Placental pericyte (primary cell): ENCODE measurements around the gene MADCAM1. TPM values are rescaled to one million over a fixed set of nuclear protein-coding genes. Genes with fewer than 3 reads are reported as not detected.

ENCODE experiments used
- small RNA-seq: library from RNA; depleted of rRNA; stranded (forward); fragments of <200 nt; gene quantifications from one replicate; pipeline ENCODE3, GENCODE V24; 2012; ENCODE audit warnings: low replicate concordance
- total RNA-seq: library from RNA; depleted of rRNA; stranded (reverse); fragments of >200 nt; gene quantifications from 2 replicates; pipeline ENCODE4 v1.2.3, GENCODE V29; 2012

The MADCAM1 gene
- total RNA-seq = 0.22 TPM in 1 of 2 replicates, not detected in the other

DNA sequence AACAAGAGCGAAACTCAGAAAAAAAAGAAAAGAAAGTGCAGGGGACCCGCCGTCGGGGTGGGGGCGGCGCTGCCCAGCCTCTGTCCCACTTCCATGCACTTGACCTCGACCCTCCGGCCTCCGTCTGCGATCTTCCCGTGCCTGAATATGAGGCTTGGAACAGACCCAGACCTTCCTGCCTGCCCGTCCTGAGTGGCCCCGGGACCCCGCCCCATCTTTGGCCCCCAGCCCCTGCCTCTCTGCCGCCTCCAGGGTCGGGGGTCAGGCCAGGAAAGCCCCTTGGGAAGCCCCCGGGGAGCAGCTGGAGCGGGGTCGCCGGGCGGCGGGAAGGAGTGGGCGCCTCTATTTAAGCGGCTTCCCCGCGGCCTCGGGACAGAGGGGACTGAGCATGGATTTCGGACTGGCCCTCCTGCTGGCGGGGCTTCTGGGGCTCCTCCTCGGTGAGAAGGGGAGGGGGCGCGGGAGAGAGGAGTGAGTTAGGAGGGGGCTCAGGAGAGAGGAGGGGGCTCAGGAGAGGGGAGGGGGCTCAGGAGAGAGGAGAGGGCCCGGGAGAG is at the start of gene MADCAM1:
Gene MADCAM1 (plus strand): TSS at position 375 of the 554 bp plus-strand sequence. CDS start 14 bp downstream, at position 389.

DNA sequence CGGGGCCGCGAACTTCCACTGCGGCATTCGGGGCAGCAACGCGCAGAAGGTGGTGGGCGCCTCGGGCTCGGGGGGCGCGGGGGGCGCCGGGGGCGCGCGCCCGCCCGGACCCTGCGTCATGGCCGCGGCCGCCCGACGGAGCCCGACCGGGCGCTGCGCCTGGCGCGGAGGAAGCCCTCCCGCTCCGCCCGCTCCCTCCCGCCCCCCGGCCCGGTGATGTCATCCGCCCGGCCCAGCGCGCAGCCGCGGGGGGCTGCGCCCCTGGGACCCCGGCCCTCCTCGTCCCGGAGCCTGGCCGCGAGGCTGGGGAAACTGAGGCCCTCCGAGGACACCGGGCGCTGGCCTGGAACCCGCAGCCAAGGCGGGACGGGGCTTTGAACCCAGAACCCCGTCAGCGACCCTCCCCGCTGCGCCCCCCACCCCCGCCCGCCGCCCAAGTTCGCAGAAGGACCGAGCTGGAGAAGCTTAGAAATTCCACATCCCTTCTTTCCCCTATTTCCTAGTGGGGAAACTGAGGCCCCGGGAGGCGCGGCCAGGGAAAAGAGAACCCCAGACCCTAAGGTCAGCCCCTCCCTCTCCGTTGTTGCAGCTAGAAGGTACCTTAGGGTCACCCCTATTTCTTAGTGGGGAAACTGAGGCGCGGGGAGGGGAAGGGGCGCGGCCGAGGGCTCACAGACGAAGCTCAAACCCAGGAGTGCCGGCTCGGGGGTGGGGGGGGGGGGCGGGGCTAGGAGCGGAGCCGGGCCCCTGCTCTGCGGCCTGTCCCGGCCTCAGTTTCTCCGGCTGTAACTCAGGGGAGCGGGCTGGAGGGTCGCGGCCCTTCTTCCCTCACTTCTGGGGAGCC is 35.2 kb upstream of the MADCAM1 start, which contains the start of gene SHC2:
Gene SHC2 (minus strand): TSS at position 157 of the 844 bp plus-strand sequence. CDS start 37 bp downstream, at position 120.

DNA sequence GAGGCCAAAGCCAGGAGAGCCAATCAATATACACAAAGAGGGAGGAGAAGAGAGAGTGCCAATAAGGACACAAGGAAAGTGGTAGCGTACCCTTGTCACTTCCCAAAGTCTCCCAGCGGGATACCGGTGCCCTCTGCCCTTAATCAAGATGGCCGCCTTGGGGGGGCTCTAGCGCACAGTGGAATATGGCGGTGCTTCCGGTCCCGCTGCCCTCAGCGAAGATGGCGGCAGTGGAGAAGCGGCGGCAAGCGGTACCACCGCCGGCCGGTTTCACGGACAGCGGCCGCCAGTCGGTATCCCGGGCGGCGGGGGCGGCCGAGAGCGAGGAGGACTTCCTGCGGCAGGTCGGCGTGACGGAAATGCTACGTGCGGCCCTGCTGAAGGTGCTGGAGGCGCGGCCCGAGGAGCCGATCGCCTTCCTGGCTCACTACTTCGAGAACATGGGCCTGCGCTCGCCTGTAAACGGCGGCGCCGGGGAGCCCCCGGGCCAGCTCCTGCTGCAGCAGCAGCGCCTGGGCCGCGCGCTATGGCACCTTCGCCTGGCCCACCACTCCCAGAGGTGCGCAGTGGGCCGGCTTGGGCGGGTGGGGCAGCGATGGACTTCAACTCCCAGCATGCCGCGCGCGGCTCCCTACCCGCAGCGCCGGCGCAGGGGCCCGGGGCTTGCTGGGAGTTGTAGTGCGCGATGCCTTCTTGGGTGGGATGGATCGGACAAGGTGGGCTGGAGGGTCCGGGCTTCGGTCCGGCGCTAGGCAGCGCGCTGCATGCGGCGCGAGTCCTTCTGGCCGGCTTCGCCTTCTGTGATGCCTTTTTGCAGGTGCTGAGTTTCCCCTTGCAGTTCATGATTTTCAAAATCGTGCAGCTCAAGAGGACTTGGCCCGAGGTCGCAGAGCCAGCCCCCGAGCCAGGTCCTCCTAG is 11.3 kb downstream of the MADCAM1 start, which contains the start of gene TPGS1:
Gene TPGS1 (plus strand): TSS at position 212 of the 918 bp plus-strand sequence. CDS start 10 bp downstream, at position 222.

DNA sequence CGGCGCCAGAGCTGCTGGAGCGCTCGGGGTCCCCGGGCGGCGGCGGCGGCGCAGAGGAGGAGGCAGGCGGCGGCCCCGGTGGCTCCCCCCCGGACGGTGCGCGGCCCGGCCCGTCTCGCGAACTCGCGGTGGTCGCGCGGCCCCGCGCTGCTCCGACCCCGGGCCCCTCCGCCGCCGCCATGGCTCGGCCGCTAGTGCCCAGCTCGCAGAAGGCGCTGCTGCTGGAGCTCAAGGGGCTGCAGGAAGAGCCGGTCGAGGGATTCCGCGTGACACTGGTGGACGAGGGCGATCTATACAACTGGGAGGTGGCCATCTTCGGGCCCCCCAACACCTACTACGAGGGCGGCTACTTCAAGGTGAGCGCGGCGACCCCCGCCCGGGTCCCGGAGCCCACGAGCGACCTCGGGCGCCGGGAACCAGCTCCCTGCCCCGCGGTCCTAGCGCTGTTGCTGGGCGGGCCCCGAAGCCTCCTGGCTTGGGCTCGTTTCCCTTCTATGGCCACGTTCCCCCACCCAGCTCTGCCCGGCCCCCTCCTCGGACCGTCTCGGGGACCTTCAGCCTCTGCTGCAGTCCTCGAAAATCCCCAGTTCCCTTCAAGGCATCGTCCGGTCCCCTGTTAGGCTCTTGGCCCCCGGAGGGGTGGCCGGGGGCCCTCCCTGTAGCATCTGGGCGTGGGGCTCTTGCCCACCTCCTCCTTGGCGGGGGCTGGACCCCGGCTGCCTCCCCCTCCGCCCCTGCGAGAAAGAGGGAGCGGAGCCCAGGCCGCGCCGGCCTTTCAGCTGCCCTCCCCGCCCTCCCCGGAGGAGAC is 35.7 kb downstream of the MADCAM1 start, which contains the start of gene CDC34:
Gene CDC34 (plus strand): TSS at position 8 of the 808 bp plus-strand sequence. CDS start 172 bp downstream, at position 180.

DNA sequence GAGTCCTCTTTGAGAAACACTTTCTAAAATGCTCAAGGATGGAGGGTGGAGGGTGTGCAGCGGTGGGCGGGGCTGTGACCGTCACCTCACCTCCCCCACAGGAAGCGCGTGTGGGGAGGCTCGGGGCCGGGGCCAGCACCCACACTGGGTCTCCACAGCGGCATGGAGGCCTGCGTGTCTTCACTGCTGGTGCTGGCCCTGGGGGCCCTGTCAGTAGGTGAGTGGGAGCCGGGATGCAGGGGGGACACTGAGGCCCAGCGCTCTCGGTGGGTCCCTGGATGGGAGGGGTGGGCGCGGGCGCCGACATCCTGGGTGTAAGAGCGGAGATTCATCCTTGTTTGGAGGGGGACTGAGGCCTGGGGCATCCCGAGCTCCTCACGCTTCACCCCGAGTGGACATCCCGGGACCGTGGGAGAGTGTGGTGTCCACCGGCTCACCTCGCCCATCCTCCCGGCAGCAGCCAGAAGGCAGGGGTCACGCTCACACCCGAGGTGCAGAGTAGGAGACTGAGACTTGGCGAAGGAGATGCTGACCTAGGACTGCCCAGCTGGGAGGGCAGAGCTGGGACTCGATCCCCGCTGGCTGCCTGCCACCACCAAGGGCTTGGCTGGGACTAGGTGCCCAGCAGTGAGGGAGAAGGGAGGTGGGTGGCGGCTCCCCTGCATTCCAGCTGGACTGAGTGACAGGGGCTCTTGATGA is 47.8 kb downstream of the MADCAM1 start, which contains the start of gene GZMM:
Gene GZMM (plus strand): TSS at position 144 of the 699 bp plus-strand sequence. CDS start 19 bp downstream, at position 163.

Small RNAs within 50 kb of the gene (small RNA-seq; reads per million reads assigned to genes)
- gene RNA5SP462 = 0.33 reads per million, percentile 3 among the genes with 10 or more reads in this experiment

Other genes starting within 250 kb of the MADCAM1 start
- gene PLPP2, start 205.1 kb upstream of the MADCAM1 start, total RNA-seq = 3.0 and 8.8 TPM in 2 replicates
- 18.6 and 27.2 TPM in 2 replicates for gene MIER2, start 151.7 kb upstream of the MADCAM1 start, total RNA-seq
- not detected in 2 replicates for gene C2CD4C, start 87.3 kb upstream of the MADCAM1 start, total RNA-seq
- 0.29 and 3.5 TPM in 2 replicates for gene SHC2, start 35.5 kb upstream of the MADCAM1 start, total RNA-seq
- gene TPGS1, start 11.0 kb downstream of the MADCAM1 start, total RNA-seq = 42.2 and 48.8 TPM in 2 replicates
- 108 and 148 TPM in 2 replicates for gene CDC34, start 35.3 kb downstream of the MADCAM1 start, total RNA-seq
- gene GZMM, start 47.6 kb downstream of the MADCAM1 start, total RNA-seq = 0.66 TPM in 1 of 2 replicates, not detected in the other
- 282 and 610 TPM in 2 replicates for gene BSG, start 76.1 kb downstream of the MADCAM1 start, total RNA-seq
- gene HCN2, start 93.4 kb downstream of the MADCAM1 start, total RNA-seq = 1.0 and 1.8 TPM in 2 replicates
- 20.6 and 35.2 TPM in 2 replicates for gene POLRMT, start 137.1 kb downstream of the MADCAM1 start, total RNA-seq
- gene FGF22, start 143.4 kb downstream of the MADCAM1 start, total RNA-seq = not detected in 2 replicates
- 52.7 and 82.6 TPM in 2 replicates for gene RNF126, start 166.7 kb downstream of the MADCAM1 start, total RNA-seq
- gene FSTL3, start 179.9 kb downstream of the MADCAM1 start, total RNA-seq = 98.0 and 117 TPM in 2 replicates
- gene PRSS57, start 199.0 kb downstream of the MADCAM1 start, total RNA-seq = not detected in 2 replicates
- 0.72 and 8.5 TPM in 2 replicates for gene PALM, start 212.4 kb downstream of the MADCAM1 start, total RNA-seq